Right ventricle myocardium inferior (tissue), 1 donor: ENCODE data around the gene ZNF107. TPM values are rescaled to one million over a fixed set of nuclear protein-coding genes. Genes with fewer than 3 reads are reported as not detected.
A peak's percentile ranks its signal among the peaks of the same experiment; 100 is the strongest.
"Not testable (repeated sequence)": the region's sequence is repeated elsewhere in the genome, so short reads cannot be mapped to it uniquely, and the experiment has no call there.

Experiments used
- ATAC-seq: fragments of 200-7000 bp; cut with Tn5 transposase; one replicate; pipeline ENCODE4 v1.9.1; 2020; ENCODE audit warnings: mild to moderate bottlenecking, moderate library complexity
- DNase-seq: peaks from one replicate; pipeline ENCODE4 v3.0.0; 2021; ENCODE audit errors: missing footprints
- intact Hi-C: fragments of 100-400 bp; cut with DNase I; formaldehyde crosslinking; loops from one replicate; pipeline ENCODE4 v1.11.0; 2022
- total RNA-seq: library from RNA; stranded (reverse); fragmentation: NEBNext Ultra II Directional; extraction: Animal tissue kit (Norgen Biotek cat#: 25700); gene quantifications from one replicate; pipeline ENCODE4 v1.2.1, GENCODE V29; 2021
- donor health status: DM: no; HTN: yes; CAD: no; lungs with severe emphysema.

Gene ZNF107
- total RNA-seq, 1 donor from 2014 or later: 1.7 TPM

DNA sequence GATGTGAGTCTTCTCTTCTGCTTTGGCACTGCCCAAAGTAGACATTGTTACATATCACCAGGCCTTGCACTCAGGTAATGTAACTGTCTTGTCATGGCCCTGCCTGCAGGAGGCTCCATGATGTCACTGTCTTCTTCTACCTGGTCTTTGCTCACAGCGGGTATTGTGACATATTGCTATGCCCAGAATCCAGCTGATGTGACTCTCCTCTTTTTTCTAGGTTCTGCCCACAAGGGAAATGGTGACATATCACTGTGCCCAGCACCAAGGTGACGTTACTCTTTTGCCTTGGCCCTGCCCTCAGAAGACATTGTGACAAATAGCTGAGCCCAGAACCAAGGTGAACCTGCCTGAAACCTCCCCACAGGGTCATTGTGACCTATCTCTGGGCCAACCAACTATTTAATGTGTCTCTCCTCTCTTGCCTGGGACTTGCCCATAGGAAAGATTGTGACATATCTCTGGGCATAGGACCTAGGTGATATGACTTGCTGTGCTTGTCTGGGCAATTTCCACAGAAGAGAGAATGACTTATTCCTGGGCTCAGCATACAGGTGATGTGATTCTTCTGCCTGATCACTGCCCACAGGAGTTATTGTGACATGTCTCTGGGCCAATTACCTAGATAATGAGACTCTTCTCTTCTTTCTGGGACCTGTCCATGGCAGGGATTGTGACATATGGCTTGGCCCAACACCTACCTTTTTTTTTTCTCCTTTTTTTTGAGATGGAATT is 26.5 kb upstream of the ZNF107 start:
- no peak for DNase-seq

DNA sequence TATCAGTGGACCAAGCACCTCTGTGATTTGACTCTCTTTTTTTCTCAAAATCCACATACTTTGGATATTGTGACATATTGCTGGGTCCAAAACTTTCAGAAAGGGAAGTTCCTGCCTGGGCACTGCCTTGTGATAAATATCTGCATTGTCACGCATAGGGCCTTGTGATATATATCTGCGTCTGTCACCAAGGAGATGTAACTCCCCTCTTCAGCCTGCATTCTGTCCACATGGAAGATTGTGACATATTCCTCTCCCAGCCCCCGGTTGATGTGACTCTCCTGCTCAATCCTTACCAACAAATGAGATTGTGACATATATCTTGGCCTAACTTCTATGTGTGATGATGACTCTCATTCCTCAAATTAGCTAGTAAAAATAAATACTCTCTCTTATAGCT is 25.4 kb upstream of the ZNF107 start:
- intact Hi-C loops: no loop called here
- DNase-seq (no peak), ATAC-seq (no peak)

More for the DNA sequence above, 26.5 kb upstream of the ZNF107 start:
- intact Hi-C loops: no loop called here
- no peak for ATAC-seq

DNA sequence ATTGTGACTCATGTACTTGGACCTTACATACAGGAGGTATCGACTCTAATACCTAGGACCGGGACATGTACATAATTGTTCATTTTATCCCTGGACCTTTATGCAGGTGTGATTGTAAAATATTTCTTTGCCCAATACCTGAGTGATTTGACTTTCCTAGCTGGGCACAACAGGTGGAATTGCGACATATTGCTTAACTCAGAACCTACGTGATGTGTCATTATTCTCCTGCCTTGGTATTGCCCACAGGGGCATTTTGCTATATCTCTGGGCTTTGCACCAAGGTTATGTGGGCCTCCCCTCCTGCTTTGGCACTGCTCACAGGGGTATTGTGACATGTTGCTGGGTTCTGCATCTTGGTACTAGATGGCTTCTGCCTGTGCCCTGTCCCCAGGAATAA is 23.9 kb upstream of the ZNF107 start:
- intact Hi-C loops: no loop called here
- DNase-seq (no peak), ATAC-seq (no peak)

DNA sequence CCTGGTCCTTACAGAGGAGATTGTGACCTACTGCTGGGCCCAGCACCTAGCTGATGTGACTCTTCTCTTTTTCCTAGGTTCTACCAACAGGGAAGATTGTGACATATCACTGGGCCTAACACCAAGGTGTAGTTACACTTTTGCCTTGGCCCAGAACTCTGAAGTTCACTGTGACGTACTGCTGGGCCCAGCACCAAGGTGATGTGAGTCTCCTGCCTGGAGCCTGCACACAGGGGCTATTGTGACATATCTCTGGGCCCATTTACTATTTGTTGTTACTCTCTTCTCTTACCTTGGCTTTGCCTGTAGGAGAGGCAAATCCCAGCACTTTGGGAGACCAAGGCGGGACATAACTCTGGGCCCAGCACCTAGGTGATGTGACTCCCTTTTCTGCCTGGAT is 23.1 kb upstream of the ZNF107 start:
- intact Hi-C loops: no loop called here
- DNase-seq (no peak), ATAC-seq (no peak)

DNA sequence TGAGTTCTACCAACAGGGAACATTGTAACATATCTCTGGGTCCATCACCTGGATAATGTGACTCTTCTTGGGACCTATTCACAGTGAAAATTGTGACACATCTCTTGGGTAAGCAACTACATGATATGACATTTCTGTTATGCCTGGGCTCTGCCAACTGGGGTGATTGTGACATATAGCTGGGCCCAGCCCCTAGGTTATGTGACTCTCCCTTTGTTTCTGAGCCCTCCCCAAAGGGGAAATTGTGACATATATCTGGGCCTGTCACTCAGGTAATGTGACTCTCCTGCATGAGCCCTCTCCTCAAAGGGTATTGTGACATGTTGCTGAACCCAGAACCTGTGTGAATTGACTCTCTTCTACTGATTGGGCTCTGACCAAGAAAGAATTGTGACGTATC is 22.4 kb upstream of the ZNF107 start:
- intact Hi-C loops: no loop called here
- DNase-seq (no peak), ATAC-seq (no peak)

DNA sequence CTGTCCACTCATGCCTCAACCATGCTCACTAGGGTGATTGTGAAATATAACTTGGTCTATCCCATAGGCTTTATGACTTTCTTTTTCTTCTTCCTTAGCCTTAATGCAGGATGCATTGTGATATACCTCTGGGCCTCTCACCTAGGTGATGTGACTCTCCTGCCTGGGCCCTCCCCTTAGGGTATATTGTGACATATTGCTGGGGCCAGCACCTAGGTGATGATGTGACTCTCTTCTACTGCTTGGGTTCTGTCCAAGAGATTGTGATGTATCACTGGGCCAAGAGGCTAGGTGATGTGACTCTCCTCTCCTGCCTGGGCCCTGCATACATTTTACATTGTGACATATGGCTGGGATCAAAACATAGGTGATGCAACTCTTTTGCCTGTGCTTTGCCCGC is 14.7 kb upstream of the ZNF107 start:
- ATAC-seq: no peak
- intact Hi-C loops: no loop called here
- DNase-seq: no peak

DNA sequence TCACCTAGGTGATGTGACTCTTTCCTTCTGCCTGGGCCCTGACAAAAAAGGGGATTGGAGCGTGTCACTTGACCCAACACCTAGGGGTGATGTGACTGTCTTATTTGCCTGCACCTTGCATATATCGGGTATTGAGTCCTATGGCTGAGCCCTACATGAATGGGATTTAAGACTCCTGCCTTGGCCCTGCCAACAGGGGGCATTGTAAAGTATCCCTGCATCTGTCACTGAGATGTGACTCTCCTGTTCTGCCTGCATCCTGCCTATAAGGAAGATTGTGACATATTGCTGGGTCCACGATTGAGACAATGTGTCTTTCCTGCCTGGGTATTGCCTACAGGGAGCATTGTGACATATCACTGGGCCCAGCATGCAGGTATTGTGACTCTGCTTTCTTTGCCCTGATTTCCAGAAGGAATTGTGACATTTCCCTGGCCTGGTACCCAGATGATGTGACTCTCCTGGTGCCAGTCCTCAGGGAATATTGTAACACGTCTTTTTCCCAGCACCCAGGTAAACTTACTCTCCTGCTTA is 14.2 kb upstream of the ZNF107 start:
- intact Hi-C loops: no loop called here
- no peak for ATAC-seq
- no peak for DNase-seq

DNA sequence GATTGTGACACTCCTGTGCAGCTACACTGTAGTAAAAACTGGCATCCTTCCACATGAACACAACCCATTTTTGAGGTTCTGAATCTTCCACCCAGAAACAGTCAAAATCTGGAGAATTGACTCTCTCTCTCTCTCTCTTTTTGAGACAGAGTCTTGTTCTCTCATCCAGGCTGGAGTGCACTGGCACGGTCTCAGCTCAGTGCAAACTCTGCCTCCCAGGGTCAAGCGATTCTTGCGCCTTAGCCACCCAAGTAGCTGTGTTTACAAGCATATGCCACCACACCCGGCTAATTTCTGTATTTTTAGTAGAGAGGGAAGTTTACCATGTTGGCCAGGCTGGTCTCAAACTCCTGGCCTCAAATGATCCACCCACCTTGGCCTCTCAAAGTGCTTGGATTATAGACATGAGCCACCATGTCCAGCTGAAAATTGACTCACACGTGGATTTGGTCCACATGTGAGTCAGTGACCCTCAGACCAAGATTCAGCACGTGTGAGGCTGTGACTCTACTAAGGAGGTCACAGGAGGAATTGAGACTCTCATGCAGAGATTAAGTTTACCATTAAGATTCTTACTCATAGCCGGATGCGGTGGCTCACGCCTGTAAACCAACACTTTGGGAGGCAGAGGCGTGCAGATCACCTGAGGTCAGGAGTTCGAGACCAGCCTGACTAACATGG is 12.1 kb upstream of the ZNF107 start:
- no peak for DNase-seq
- no peak for ATAC-seq
- intact Hi-C loops: no loop called here

DNA sequence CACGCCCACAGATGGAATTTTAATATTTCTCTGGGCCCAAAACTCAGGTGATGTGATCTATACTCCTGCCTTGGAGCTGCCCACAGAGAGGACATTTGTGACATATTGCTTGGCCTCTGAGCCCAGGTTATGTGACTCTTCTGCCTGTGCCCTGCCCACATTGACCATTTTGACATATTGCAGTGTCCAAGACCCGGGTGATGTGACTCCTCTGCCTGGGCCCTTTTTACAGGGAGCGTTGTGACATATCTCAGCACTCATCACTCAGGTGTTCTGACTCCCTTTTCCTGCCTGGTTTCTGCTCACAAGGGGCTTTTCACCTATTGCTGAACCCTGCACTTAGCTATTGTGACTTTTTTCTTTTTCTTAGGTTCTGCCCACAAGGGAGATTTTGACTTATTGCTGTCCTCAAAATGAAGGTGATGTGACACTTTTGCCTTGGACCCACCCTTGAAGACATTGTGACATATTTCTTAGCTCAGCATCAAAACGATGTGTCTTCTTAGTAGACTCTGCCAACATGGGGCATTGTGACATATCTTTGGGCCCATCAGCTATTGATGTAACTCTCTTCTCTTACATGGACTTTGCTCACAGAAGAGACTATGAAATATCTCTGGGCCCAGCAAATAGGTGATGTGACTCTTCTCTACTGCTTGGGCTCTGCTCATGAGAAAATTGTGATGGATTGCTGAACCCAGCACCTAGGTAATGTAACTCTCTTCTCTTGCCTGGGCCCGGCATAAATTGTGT is 11.0 kb upstream of the ZNF107 start:
- DNase-seq (no peak), ATAC-seq (no peak)
- intact Hi-C loops: no loop called here

DNA sequence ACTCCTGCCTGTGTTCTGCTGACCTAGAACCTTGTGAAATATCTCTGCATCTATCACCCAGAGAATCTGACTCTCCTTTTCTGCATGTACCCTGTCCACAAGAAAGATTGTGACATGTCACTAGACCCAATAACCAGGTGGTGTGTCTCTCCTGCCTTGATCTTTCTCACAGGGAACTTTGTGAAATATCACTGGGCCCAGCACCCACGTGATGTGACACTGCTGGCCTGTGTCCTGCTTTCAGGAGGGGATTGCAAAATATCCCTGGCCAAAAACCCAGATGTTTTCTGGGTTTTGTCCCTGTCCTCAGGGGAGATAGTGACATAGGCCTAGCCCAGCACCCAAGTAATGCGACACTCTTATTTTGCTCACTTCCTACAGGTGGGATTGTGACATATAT is 10.1 kb upstream of the ZNF107 start:
- no peak for ATAC-seq
- DNase-seq: no peak
- intact Hi-C loops: no loop called here

DNA sequence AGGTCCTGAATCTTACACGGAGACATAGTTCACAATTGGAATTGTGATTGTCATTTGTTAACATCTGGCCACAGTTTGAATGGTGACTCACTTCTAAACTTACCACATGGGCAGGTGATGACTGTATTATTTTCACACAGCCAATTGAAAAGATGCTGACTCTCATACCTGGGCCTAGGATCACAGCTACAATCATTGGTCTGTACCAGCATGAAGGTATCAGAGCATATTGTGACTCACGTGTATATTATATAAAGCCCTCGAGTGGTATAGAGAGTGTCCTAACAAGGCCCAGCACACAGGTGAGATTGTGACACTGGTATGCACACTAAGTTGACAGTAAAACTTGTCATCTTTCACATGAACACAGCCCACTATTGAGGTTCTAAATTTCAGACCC is 9.4 kb upstream of the ZNF107 start:
- DNase-seq (no peak), ATAC-seq (no peak)
- intact Hi-C loops: no loop called here

DNA sequence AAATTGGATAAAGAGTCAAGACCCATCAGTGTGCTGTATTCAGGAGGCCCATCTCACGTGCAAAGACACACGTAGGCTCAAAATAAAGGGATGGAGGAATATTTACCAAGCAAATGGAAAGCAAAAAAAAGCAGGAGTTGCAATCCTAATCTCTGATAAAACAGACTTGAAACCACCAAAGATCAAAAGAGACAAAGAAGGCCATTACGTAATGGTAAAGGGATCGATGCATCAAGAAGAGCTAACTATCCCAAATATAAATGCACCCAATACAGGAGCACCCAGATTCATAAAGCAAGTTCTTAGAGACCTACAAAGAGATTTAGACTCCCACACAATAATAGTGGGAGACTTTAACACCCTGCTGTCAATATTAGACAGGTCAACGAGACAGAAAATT is 3.8 kb upstream of the ZNF107 start:
- DNase-seq, ATAC-seq, intact Hi-C loops: not testable (repeated sequence)

DNA sequence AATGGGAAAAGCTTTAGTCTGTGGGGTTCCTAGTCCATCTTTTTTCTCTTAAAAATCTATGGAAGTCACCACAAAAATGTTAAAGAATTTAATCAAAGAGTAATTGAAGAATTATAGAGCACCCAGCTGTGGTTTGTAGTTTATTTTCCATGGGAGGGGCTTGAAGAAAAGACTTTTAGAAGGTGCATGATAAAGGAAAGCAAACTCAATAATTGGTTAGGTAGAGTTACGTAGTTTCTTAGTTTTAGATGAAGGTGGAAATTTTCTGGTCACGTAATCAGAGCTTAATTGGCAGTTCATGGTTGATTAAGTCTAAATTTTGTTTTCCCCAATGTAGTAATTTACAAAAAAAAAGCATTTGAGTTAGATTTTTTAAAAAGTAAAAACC is 724 bp downstream of the ZNF107 start:
- intact Hi-C loops: no loop called here
- no peak for ATAC-seq
- no peak for DNase-seq

DNA sequence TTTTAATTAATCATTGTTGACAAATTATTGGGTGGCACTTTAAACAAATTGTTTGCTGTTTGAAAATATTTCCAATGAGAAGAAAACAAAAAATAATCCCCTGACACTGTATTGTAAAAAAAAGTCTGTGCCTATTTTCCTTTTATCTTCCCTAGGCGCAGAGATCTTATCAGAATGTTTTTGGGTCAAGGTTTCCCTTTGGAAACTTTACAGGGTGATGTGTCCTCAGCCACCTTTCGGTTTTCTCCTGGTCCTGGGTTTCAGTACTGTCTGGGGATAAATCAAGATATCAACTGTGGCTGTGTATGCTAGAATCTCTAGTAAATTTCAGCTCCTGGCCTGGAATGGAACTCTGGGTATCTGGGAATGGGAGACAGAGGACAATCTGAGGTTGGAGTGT is 1.4 kb downstream of the ZNF107 start:
- intact Hi-C loops: no loop called here
- no peak for DNase-seq
- ATAC-seq: no peak

DNA sequence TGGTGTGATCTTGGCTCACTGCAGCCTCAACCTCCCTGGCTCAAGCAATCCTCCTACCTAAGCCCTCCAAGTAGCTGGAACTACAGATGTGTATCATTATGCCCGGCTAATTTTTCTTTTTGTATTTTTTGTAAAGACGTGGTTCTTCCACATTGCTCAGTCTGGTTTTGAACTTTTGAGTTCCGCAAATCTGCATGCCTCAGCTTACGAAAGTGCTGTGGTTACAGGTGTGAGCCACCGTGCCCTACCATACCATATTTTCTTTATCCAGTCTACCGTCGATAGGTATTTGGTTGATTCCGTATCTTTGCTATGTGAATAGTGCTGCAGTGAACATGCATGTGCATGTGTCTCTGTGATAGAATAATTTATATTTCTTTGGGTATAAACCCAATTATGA is 6.5 kb downstream of the ZNF107 start:
- no peak for ATAC-seq
- DNase-seq: no peak
- intact Hi-C loops: no loop called here

DNA sequence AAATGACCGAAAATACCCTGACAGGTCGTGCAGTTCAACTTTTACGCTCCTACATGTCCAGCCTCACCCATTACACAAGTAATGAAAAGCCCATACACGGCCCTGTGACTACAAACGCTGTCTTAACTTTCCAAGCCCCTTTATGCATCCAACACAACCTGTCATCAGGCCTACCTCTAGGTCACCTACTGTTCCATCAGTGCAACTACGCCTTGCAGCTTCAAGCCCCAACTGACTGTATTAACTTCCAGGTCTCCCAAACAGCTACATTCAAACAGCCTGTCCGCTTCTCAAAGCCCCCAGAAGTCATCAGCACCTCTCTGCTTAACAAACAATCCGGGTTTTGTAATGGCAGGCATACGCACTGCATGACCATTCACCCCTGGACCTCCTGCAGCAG is 19.2 kb downstream of the ZNF107 start:
- ATAC-seq: no peak
- intact Hi-C loops: no loop called here
- no peak for DNase-seq

DNA sequence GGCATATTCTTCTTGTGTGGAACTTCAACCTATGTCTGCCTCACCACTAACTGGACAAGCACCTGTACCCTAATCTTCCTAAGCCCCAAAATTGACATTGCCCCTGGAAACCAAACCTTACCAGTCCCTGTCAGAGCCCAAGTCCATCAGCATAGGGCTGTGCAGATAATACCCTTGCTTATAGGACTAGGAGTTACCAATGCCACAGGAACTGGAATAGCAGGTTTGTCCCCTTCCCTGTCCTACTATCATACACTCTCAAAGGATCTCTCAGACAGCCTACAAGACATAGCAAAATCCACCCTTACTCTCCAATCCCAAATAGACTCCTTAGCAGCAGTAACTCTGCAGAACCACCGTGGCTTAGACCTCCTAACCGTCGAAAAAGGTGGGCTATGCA is 19.8 kb downstream of the ZNF107 start:
- ATAC-seq (no peak), DNase-seq (no peak)
- intact Hi-C loops: no loop called here

DNA sequence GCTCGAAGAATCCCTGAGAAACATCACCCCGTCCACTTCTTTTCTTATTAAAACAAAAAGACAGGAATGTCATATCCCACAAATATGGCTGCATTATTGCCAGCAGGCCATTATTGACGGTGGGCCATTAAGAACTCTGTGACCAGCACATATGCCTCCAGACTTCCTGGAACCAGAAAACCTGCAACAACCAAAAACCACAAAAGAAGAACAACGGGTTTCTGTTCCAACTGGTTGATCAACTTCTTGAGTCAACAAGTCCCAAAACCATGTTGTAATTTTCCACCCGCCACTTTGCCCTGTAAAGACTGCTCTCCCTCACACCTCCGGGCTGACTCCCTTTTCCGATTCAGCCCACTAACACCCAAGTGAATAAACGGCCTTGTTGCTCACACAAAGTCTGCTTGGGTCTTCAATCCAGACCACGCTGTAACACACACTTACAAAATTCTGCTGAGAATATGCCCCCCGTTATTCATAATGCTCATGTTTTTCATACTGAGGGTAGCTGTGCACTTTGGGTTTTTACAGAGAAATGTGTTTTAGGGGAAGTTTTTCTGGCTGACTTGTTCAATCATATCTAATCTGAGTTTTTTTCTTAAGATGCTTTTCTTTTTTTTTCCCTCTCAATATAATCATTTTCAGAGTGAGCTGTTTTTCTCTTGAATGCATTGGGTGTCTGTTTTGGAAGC is 20.7 kb downstream of the ZNF107 start:
- DNase-seq (peak; percentile 15), ATAC-seq (no peak)
- intact Hi-C loops: no loop called here

DNA sequence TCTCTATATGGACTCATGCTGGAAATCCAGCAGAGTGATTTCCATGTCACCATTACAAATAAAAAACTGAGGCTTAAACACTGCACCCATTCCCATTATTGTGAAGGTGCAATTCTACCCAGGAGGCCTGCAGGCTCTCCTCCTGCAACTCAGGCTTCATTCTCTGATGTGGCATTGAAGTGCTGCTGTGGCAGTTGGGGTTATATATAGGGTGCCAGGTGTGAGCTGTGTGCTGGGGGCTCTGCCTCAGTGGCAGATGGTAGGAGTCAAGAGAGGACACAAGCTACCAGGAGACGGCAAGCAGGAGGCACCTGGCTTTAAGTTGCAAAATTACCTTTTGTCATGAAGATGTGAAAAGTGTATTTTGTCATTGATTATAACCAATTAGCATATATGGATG is 21.3 kb downstream of the ZNF107 start:
- intact Hi-C loops: no loop called here
- ATAC-seq: no peak
- no peak for DNase-seq
